ENCODE measurements around the gene TBCB.

GRCh38 chr19:36110487-36111199 lies 4.6 kb upstream of the TBCB start, which contains the start of gene OVOL3:
- TF ChIP-seq RAD21 (IDR thresholded peaks at IDR 0.05; ENCODE audit: low read depth), result no peak
- no peak for TF ChIP-seq TCF12 (IDR thresholded peaks at IDR 0.05; ENCODE audit: low read depth)
- TF ChIP-seq YY1 (IDR thresholded peaks at IDR 0.05; ENCODE audit: low read depth), result no peak
- TF ChIP-seq MAX (IDR thresholded peaks at IDR 0.05), result no peak
- no peak for TF ChIP-seq CEBPB (IDR thresholded peaks at IDR 0.05)

Data from Ishikawa (cell line).